ENCODE data around the gene SAXO1.
"Not testable (repeated sequence)": the region's sequence is repeated elsewhere in the genome, so short reads cannot be mapped to it uniquely, and the experiment has no call there.

The SAXO1 gene

GRCh38 chr9:18997151-18997550, 35.9 kb downstream of the SAXO1 start:
- TF ChIP-seq CTCF (conservative IDR thresholded peaks at IDR 0.05): no peak
- TF ChIP-seq ZFX (IDR thresholded peaks at IDR 0.05): no peak

GRCh38 chr9:18996211-18996610, 36.8 kb downstream of the SAXO1 start:
- TF ChIP-seq CTCF (conservative IDR thresholded peaks at IDR 0.05) (no peak), ZFX (IDR thresholded peaks at IDR 0.05) (no peak)
- no peak overlapping the region for H3K27ac ChIP-seq

More at GRCh38 chr9:18997151-18997550, 35.9 kb downstream of the SAXO1 start:
- no peak overlapping the region for H3K27ac ChIP-seq

- no peak overlapping the region for H3K27ac ChIP-seq
- TF ChIP-seq CTCF (conservative IDR thresholded peaks at IDR 0.05): no peak
- no peak for TF ChIP-seq ZFX (IDR thresholded peaks at IDR 0.05)
These were observed 38.6 kb downstream of the SAXO1 start for GRCh38 chr9:18994263-18994916.

GRCh38 chr9:18991197-18991596, 41.8 kb downstream of the SAXO1 start:
- H3K27ac ChIP-seq: not testable (repeated sequence)

GRCh38 chr9:18990494-18990893, 42.5 kb downstream of the SAXO1 start:
- no peak for TF ChIP-seq ZFX (IDR thresholded peaks at IDR 0.05)
- no peak for TF ChIP-seq CTCF (conservative IDR thresholded peaks at IDR 0.05)
- H3K27ac ChIP-seq: no peak overlapping the region

- TF ChIP-seq ZFX (IDR thresholded peaks at IDR 0.05) (no peak), CTCF (conservative IDR thresholded peaks at IDR 0.05) (no peak)
- H3K27ac ChIP-seq: no peak overlapping the region
These were observed 43.1 kb downstream of the SAXO1 start for GRCh38 chr9:18989865-18990264.

- no peak overlapping the region for H3K27ac ChIP-seq
These were observed 43.9 kb downstream of the SAXO1 start for GRCh38 chr9:18989097-18989496.

More at GRCh38 chr9:18989097-18989496, 43.9 kb downstream of the SAXO1 start:
- TF ChIP-seq CTCF (conservative IDR thresholded peaks at IDR 0.05) (no peak), ZFX (IDR thresholded peaks at IDR 0.05) (no peak)

All from C4-2B (cell line).